Measurements from ENCODE around the gene LZTS2.

- TF ChIP-seq CTCF (conservative IDR thresholded peaks at IDR 0.05; ENCODE audit: low read depth, low read length) (no peak), MAFK (IDR thresholded peaks at IDR 0.05; ENCODE audit: low read depth, low read length) (no peak), SMC3 (IDR thresholded peaks at IDR 0.05; ENCODE audit: low read depth, low read length) (no peak), RAD21 (IDR thresholded peaks at IDR 0.05; ENCODE audit: low read length) (no peak), RCOR1 (IDR thresholded peaks at IDR 0.05; ENCODE audit: insufficient replicate concordance, low read length) (no peak), POLR2A (IDR thresholded peaks at IDR 0.05; ENCODE audit: low read depth, low read length) (no peak), BHLHE40 (IDR thresholded peaks at IDR 0.05; ENCODE audit: low read depth, low read length) (no peak), NFE2L2 (IDR thresholded peaks at IDR 0.05; ENCODE audit: low read depth, low read length) (no peak), ELK1 (IDR thresholded peaks at IDR 0.05; ENCODE audit: borderline replicate concordance, low read depth, low read length) (no peak), MAZ (IDR thresholded peaks at IDR 0.05; ENCODE audit: borderline replicate concordance, low read depth, low read length) (no peak)
Measured at GRCh38 chr10:101030496-101031127, 31.0 kb downstream of the LZTS2 start.

All from IMR-90 (cell line).